Measurements from ENCODE around the gene WFIKKN1.
A peak's percentile ranks its signal among the peaks of the same experiment; 100 is the strongest.

WFIKKN1 gene

DNA sequence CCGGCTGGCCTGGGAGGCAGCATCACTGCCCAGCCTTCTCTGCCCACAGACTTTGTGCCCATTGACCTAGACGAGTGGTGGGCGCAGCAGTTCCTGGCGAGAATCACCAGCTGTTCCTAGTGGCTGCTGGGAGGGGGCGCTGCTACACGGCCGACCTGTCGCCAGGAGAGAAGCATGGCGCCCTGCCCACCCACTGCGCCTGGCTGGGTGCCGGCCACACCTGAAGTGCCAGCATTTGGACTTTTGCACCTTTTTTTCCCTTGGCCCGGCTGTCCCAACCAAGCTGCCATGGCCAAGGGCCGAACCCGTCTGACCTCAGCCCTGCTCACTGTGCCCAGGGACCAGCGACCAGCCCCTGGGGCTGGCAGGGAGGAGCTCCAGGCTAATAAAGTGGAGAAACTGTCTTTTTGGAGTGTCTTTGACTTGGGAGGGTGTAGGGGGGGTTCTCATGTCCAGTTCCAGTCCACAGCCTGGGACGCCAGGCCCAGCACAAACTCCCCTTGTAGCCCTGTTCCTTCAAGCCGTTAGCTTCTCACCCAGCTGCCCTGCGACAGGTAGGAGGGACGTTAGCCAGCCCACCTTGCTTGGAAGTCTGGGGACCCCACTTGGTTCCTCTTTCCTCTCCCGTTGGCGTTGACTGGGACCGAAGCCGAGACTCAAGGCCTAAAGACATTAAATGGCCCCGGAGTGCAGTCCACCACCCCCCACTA is 17.4 kb downstream of the WFIKKN1 start (continued):
- TF ChIP-seq ZNF324 (tag by site-specific recombination; IDR thresholded peaks at IDR 0.05) (no peak; the same call in 1 of the 2 replicates), ZNF302 (tag by site-specific recombination; IDR thresholded peaks at IDR 0.05; ENCODE audit: low read depth) (no peak), ZNF677 (tag by site-specific recombination; IDR thresholded peaks at IDR 0.05) (no peak), BCL11A (tag by site-specific recombination; IDR thresholded peaks at IDR 0.05; ENCODE audit: low read depth) (peak; percentile 36; the same call in 1 of the 2 replicates), ZEB2 (tag by site-specific recombination; IDR thresholded peaks at IDR 0.05) (peak; percentile 93), KLF9 (tag by site-specific recombination; IDR thresholded peaks at IDR 0.05; ENCODE audit: low read depth) (peak; percentile 64), EGR2 (tag by site-specific recombination; IDR thresholded peaks at IDR 0.05; ENCODE audit: low read depth) (peak; percentile 69), ZNF394 (tag by site-specific recombination; IDR thresholded peaks at IDR 0.05; ENCODE audit: borderline replicate concordance) (peak; percentile 39; the same call in 1 of the 2 replicates), ZNF146 (tag by site-specific recombination; IDR thresholded peaks at IDR 0.05) (no peak), SP7 (tag by site-specific recombination; IDR thresholded peaks at IDR 0.05) (no peak; the same call in 1 of the 2 replicates), ZNF423 (tag by site-specific recombination; IDR thresholded peaks at IDR 0.05) (peak; percentile 58; the same call in 1 of the 2 replicates), ZNF530 (tag by site-specific recombination; IDR thresholded peaks at IDR 0.05; ENCODE audit: low read depth) (no peak), YY2 (tag by site-specific recombination; IDR thresholded peaks at IDR 0.05) (peak; percentile 74; the same call in 1 of the 2 replicates), ZNF837 (tag by site-specific recombination; IDR thresholded peaks at IDR 0.05) (0 out of 2 replicates have a peak, but pooled peaks have one; percentile 32), ZIC2 (tag by site-specific recombination; IDR thresholded peaks at IDR 0.05) (peak; percentile 84), GLI2 (tag by site-specific recombination; IDR thresholded peaks at IDR 0.05; ENCODE audit: borderline replicate concordance, low read depth) (no peak), ZNF785 (tag by site-specific recombination; IDR thresholded peaks at IDR 0.05) (0 out of 2 replicates have a peak, but pooled peaks have one; percentile 20), SCRT2 (tag by site-specific recombination; IDR thresholded peaks at IDR 0.05) (peak; percentile 85), SCRT1 (tag by site-specific recombination; IDR thresholded peaks at IDR 0.05; ENCODE audit: borderline replicate concordance) (peak; percentile 25; the same call in 1 of the 2 replicates), ZNF248 (tag by site-specific recombination; IDR thresholded peaks at IDR 0.05) (no peak), ZBTB8A (tag by site-specific recombination; IDR thresholded peaks at IDR 0.05) (peak; percentile 89), ZNF121 (tag by site-specific recombination; IDR thresholded peaks at IDR 0.05) (no peak), ZNF202 (tag by site-specific recombination; IDR thresholded peaks at IDR 0.05; ENCODE audit: borderline replicate concordance) (no peak), KLF7 (tag by site-specific recombination; IDR thresholded peaks at IDR 0.05; ENCODE audit: borderline replicate concordance) (peak; percentile 72), SP2 (tag by site-specific recombination; IDR thresholded peaks at IDR 0.05) (no peak), KLF1 (tag by site-specific recombination; IDR thresholded peaks at IDR 0.05) (peak; percentile 60), WT1 (tag by site-specific recombination; IDR thresholded peaks at IDR 0.05) (no peak), ZNF140 (tag by site-specific recombination; IDR thresholded peaks at IDR 0.05) (no peak), ZNF223 (tag by site-specific recombination; IDR thresholded peaks at IDR 0.05) (no peak)
- TF ChIP-seq, protein P1, sequence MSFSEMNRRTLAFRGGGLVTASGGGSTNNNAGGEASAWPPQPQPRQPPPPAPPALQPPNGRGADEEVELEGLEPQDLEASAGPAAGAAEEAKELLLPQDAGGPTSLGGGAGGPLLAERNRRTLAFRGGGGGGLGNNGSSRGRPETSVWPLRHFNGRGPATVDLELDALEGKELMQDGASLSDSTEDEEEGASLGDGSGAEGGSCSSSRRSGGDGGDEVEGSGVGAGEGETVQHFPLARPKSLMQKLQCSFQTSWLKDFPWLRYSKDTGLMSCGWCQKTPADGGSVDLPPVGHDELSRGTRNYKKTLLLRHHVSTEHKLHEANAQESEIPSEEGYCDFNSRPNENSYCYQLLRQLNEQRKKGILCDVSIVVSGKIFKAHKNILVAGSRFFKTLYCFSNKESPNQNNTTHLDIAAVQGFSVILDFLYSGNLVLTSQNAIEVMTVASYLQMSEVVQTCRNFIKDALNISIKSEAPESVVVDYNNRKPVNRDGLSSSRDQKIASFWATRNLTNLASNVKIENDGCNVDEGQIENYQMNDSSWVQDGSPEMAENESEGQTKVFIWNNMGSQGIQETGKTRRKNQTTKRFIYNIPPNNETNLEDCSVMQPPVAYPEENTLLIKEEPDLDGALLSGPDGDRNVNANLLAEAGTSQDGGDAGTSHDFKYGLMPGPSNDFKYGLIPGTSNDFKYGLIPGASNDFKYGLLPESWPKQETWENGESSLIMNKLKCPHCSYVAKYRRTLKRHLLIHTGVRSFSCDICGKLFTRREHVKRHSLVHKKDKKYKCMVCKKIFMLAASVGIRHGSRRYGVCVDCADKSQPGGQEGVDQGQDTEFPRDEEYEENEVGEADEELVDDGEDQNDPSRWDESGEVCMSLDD (tag by site-specific recombination; IDR thresholded peaks at IDR 0.05) = no peak
- TF ChIP-seq, protein P2, sequence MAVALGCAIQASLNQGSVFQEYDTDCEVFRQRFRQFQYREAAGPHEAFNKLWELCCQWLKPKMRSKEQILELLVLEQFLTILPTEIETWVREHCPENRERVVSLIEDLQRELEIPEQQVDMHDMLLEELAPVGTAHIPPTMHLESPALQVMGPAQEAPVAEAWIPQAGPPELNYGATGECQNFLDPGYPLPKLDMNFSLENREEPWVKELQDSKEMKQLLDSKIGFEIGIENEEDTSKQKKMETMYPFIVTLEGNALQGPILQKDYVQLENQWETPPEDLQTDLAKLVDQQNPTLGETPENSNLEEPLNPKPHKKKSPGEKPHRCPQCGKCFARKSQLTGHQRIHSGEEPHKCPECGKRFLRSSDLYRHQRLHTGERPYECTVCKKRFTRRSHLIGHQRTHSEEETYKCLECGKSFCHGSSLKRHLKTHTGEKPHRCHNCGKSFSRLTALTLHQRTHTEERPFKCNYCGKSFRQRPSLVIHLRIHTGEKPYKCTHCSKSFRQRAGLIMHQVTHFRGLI (tag by site-specific recombination; IDR thresholded peaks at IDR 0.05) = peak; percentile 53
- TF ChIP-seq, protein P3, sequence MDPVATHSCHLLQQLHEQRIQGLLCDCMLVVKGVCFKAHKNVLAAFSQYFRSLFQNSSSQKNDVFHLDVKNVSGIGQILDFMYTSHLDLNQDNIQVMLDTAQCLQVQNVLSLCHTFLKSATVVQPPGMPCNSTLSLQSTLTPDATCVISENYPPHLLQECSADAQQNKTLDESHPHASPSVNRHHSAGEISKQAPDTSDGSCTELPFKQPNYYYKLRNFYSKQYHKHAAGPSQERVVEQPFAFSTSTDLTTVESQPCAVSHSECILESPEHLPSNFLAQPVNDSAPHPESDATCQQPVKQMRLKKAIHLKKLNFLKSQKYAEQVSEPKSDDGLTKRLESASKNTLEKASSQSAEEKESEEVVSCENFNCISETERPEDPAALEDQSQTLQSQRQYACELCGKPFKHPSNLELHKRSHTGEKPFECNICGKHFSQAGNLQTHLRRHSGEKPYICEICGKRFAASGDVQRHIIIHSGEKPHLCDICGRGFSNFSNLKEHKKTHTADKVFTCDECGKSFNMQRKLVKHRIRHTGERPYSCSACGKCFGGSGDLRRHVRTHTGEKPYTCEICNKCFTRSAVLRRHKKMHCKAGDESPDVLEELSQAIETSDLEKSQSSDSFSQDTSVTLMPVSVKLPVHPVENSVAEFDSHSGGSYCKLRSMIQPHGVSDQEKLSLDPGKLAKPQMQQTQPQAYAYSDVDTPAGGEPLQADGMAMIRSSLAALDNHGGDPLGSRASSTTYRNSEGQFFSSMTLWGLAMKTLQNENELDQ (tag by site-specific recombination; IDR thresholded peaks at IDR 0.05; ENCODE audit: low read depth) = no peak
- TF ChIP-seq, protein P4, sequence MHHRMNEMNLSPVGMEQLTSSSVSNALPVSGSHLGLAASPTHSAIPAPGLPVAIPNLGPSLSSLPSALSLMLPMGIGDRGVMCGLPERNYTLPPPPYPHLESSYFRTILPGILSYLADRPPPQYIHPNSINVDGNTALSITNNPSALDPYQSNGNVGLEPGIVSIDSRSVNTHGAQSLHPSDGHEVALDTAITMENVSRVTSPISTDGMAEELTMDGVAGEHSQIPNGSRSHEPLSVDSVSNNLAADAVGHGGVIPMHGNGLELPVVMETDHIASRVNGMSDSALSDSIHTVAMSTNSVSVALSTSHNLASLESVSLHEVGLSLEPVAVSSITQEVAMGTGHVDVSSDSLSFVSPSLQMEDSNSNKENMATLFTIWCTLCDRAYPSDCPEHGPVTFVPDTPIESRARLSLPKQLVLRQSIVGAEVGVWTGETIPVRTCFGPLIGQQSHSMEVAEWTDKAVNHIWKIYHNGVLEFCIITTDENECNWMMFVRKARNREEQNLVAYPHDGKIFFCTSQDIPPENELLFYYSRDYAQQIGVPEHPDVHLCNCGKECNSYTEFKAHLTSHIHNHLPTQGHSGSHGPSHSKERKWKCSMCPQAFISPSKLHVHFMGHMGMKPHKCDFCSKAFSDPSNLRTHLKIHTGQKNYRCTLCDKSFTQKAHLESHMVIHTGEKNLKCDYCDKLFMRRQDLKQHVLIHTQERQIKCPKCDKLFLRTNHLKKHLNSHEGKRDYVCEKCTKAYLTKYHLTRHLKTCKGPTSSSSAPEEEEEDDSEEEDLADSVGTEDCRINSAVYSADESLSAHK (tag by site-specific recombination; IDR thresholded peaks at IDR 0.05) = peak; percentile 84

Measured in HEK293 (cell line).